Amniotic stem cell (primary cell): Measurements from ENCODE around the gene HEXD.
"Not testable (repeated sequence)": the region's sequence is repeated elsewhere in the genome, so short reads cannot be mapped to it uniquely, and the experiment has no call there.

Experiments used
- DNase-seq: peaks from one replicate; lab custom pipeline; 2025; lab: John Stamatoyannopoulos, UW

HEXD gene

DNA sequence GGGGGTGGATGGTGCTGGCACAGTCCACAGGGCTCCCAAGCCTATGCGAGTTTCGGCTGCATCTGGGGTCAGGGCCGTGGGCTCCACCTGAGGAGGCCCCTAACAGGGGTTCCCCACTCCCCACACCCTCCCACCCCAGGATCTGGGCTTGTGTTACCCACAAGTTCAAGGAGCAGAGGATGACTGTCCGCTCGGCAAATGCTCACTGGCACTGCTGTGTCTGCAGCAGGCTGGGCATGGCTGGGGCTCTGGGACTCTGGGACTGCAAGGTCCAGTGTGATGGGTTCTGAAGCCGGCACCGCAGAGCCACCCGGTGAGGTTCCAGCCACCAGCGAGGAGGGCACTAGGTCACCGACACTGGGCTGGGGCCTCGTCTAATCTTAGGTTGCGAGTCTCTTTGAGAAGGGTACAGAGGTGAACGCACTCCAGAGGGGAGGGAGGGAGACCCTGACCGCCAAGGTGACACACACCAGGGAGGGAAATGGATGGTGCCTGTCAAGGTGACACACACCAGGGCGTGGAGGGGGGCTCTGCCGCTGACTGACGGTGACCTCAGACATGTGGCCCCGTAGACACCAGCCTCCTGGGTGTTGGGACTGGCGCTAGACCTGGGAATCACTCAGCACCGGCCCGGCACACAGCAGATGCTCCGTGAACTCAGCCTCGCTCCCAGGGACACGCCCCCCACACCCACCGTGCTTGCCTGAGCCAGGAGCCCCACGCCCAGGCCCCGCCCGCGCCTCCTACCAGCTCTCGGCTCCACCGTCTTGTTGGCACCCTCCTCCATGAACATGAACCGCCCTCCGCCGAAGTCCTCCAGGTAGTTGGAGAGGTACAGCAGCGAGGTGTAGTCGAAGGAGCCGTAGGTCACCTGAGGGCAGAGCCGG, 20.5 kb upstream of the HEXD start:
- no peak for DNase-seq

DNA sequence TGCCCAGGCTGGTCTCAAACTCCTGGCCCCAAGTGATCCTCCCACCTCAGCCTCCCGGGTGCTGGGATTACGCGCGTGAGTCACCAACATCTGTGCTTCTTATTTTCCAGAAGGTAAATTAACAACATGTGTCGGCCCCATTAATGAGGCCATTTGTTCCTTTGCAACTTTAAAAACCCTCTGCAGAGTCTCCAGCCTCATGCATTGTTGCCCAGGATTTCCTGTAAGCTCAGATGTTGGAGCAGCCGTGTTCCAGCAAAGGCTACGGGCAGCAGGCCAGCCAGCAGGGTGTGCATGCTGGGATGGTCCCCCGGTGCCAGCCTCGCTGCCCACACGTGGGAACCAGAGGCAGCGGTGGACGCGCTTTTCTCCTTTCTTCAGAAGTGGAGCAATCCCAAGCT, 19.1 kb upstream of the HEXD start:
- peak; percentile 13 for DNase-seq

DNA sequence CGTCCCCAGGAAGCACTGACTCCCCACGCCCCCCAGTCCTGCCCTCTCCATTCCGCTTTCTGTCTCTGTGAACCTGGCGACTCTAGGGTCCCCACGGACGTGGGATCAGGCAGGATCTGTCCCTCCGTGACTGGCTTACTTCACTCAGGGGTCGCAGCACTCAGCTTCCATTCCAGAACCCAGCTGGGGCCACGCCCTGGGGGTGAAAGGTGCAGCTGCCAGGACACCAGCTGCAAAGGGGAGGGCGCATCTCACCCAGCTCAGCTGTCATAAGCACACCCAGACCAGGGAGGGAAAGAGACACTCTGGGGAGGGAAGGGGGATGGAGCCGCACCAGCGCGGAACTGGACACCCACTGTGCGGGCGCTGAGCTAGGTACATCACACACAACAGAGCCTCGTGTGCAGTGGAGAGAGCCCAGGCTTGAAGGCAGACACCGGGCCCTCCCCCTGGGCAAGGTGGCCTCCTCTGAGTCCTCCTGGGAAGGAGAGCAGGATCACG, 18.5 kb upstream of the HEXD start:
- no peak for DNase-seq

DNA sequence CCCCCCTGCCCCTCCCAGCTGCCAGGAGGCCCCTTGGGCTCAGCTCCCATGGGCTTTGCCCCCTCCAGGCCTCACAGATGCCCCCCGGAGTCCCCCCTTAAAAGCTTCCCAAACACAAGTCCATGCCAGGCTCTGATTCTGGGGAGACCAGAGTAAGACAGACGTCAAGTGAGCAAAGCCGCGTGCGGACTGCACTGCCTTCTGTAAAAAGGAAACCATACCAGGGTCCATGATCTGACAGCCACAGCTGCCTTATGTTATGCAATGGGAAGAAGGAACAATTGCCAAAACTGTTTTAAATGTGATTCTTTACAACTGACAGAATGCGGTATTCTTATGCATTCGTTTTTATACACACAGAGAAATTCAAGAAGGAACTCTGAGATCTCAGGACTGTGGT, 17.9 kb upstream of the HEXD start:
- no peak for DNase-seq

DNA sequence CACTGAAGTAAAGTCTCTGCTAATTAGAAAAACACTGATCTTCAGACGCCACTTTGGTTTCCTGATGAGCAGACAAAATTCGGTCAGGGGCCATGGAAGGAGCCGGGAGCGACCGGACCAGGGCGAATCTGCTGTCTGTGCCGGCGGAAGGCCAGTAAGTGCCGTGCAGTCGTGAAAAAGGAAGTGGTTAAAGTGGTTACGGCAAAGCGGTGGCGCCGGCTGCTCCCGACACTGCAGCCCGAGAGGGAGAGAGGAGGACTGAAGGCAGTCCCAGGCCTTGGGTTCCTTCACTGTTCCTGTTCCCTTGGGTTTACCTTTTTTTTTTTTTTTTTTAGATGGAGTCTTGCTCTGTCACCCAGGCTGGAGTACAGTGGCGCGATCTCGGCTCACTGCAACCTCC, 17.3 kb upstream of the HEXD start:
- no peak for DNase-seq

DNA sequence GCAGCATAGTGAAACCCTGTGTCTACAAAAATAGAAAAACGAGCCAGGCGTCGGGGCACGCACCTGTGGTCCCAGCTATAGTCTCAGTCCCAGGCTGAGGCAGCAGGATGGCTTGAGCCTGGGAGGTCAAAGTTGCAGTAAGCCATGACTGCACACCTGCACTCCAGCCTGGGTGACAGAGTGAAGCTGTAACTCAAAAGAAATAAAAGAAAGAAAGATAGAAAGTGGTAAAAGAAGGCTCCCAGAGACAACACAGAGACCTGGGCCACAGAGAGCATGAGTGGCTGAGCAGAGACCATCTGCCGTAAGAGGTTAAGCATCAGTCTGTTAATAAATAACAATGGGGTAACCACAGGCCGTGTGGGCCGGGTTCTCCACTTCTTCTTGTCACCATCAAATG, 15.3 kb upstream of the HEXD start:
- no peak for DNase-seq

DNA sequence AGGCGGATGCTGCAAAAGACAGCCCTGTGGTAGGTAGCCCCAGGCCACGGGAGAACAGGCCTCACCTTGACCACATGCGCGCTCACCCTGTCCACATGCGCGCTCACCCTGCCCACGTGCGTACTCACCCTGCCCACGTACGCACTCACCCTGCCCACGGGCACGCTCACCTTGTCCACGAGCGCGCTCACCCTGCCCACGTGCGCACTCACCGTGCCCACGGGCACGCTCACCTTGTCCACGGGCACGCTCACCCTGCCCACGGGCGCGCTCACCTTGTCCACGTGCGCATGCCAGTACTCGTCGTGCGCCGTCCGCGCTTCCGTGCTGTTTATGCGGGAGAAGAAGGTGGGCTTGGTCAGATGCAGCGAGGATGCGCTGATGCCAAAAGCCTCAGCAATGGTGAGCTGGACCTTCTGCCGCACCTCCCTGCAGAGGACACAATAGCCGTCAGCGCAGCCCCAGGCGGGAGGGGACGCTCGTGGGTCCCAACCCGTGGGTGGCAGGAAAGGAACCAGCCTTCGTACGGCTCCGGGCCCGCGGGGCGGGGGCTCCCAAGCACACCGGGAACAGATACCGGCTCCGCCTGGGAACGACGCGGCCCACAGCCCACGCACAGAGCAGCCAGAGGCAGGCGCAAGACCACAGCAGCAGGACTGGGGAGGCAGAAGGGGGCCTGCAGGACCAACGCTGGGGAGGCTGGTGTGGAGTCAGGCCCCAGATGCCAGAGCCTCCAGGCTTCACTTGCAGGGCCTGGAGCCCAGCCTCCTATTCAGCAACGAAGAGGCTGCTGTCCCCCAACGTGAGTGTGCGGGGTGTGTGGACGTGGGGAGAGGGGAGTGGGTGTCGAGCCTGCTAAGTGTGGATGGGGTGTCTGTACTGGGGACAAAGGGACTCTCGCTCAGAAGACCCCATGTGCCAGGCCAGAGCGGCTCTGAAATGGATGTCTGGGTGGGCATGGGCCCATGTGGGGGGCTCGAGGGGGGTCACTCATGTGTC, 14.2 kb upstream of the HEXD start:
- no peak for DNase-seq

DNA sequence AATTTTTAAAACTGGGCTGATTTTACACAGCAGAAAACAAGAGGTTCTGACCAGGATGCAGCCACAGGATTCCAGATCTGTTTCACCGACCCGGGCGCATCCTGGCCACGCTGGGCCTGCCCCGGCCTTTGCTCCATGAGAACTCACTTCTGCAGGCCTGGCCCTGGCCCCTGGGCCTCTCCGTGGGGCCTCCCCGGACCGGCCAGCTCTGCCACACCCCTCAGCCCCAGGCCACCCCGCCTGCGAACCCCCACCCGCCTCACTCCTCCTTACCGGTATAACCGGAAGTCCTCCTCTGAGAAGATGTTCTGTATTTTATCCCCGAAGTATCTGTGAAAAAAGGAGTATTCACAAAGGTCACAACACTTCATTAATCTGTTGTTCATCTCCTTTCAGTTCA, 13.1 kb upstream of the HEXD start:
- no peak for DNase-seq

DNA sequence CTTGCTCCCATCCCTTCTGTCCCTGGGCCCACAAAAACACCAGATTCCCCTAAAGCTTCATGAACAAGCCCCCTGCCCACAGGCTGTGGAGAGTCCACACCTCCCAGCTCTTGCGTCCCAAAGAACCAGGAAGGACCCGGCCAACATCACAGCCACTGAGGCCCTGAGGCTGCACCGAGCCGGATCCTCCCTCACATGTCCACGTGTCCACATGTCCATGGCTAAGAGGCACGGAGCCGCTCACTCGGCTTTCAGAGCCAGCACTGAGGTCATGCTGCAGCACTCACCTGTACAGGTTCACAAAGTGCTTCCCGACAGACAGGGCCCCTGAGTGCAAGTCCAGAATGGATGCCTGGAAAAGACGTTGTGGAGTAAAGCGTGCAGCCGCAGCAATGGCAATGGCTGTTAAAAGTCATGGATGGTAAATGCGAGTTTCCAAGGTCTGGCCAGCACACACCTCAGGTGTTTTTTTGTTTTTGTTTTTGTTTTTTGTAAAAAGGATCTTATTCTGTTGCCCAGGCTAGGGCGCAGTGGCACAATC, 11.9 kb upstream of the HEXD start:
- DNase-seq = no peak

DNA sequence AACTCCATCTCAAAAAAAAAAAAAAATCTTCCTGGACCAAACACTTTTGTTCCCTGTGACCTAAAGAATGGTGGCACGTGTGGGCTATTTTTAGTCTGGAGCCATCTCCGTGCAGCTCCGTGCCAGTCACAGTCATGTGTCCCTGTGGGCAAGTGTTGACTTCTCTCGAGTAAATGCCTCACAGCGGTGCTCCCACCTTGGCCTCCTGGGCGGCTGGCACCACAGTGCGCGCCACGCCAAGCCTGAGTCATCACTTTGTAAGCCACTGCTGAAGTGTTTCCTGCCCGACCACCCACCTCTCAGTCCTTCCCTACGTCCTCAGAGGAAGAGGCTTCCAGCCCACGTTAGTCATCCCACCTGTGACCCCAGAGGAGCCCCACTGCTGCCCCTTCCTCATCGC, 10.9 kb upstream of the HEXD start:
- DNase-seq = no peak

DNA sequence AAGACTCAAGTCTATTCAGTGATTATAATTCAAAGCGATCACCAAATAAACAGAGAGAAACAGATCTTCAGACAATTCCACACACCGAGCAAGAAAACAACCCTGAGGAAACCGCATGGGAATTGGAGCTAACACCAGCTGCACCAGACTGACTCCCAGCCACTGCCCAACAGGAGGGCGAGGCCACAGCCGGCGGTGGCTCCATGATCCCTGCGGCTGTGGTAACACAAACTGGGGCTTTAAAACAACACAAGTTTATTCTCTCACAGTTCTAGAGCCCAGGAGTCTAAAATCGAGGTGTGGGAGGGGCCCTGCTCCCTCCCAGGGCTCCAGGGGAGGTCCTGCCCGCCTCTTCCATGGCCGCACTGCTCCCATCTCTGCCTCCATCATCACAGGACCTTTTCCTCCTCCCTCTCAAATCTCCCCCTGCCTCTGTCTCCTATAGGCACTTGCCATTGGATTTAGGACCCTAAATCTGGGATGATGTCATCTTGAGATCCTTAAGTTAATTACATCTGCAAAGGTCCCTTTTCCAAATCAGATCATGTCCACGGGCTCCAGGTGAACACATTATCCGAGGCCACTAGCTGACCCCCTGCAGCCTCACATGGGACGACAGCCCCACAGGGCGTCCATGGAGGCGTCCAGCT, 9.7 kb upstream of the HEXD start:
- DNase-seq = no peak

DNA sequence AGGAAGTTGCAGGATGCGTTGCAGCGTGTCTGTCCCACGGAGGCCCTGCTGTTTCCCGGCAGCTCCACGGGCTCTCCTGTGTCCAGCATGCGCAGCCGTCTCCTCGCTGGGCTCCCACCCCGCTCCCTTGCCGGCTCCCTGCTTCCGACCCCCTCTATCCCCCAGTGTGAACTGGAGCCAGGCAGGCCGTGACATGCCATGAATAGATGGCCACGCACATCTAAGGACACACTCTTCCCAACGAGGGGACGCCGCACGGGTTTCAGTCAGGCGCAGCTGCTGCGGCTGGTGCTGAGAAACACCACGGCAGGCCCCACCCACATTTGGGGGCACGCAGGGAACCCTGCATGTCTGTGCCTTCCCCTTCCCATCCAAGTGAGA, 9.2 kb upstream of the HEXD start:
- DNase-seq = no peak

DNA sequence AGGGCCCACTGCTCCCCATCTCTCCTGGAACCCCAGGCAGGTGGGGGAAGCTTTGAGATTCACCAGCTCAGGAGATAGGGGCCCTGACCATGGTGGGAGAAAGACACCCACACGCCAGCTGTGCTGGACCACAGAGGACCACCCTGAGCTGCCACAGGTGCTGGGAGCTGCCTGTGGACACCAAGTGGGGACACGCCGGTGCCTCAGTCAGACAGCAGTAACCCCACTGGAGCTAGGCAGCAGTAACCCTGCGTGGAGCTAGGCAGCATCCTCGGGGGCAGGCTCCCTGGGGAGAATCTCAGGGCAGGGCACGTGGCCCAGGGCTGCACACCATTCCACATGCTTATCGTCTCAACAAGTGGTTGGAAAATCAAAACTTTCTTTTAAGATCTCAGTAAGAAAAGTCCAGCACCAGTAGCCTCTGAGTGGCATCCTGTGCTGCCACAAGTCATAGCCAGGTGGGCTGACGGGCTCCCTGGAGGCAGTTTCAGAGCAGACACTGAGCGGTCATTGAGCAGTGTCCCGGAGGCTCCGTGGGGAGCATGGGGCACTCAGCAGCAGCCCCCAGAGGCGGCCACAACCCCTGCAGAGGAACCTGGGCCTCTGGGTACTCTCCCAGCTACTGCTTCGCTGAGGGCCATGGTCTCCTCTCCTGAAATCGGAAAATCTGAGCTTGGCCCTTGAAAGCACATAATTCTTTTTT, 8.0 kb upstream of the HEXD start:
- DNase-seq = no peak

DNA sequence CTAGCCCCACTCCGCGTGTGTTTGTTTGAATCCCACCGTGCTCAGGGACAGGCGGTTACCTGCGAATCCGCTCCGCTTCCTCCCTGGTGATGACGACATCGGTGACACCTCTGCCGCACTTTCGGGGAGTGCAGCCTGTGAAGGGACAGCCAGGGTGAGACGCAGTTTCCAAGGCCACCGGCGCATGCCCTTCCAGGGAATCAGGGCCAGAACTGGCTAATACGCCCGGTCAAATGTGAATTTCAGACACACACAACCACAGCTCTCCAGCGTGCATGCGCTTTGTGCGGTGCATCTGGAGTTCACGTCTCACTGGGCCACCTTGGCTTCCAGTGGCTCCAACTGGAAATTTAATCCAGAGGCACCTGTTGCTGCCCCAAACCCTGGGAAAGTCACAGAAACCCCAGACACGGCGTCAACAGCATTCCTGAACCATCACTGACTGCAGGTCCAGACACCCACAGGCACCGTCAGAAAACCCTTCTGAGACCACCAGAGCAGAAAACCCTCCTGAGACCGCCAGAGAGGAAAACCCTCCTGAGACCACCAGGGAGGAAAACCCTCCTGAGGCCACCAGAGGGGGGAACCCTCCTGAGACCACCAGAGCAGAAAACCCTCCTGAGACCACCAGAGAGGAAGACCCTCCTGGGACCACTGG, 6.6 kb upstream of the HEXD start:
- no peak for DNase-seq

DNA sequence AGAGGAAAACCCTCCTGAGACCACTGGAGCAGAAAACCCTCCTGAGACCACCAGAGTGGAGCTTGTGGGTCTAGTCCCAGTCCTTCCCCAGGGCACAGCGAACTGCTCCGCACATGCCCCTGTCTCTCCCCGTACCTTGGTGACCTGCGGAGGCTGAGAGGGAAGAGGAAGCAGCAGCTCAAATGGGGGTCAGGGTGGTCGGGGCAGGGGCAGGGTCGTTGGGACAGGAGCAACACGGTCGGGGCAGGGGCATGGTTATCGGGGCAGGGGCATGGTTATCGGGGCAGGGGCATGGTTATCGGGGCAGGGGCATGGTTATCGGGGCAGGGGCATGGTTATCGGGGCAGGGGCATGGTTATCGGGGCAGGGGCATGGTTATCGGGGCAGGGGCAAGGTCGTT, 6.1 kb upstream of the HEXD start:
- not testable (repeated sequence) for DNase-seq

DNA sequence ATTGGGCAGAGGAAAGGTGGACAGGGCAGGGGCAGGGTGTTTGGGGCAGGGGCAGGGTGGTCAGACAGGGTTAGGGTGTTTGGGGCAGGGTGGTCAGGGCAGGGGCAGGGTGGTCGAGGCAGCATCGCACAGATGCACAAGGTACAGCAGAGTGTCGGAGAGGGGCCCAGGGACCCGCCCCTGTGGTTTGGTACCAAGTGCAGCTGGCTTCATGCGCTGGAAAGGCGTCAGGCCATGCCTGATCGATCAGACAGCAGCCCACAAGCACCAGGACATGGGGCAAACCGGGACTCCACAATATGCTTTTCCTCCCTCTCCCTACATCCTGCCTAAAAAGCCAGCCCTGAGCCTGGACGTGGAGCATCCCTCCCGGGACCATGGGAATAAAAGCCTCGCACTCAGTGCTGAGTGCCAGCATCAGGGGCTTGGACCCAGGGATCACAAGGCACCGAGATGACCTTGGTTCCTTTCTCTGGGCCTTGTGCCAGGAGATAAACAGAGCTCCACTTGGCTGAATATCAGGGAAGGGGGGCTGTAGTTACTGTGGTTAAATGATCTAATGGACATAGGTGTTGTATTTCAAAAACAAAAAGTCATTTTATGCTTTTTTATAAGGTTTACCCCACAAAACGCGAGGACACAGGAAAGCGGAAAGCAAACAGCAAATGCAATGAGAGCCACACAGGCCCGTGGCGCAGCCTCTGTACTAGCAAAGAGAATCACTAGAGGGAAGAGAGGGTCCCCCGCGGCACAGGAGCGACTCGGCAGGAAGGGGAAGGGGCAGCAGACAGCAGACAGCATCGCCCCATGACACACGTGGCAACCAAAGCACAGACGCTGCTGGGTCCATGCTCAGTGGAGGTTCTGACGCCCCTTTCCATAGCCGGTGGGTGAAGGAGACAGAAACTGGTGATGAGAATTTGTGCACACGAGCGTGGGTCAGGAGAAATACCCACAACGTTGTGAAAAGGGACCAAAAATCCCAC, 5.3 kb upstream of the HEXD start:
- DNase-seq = no peak

DNA sequence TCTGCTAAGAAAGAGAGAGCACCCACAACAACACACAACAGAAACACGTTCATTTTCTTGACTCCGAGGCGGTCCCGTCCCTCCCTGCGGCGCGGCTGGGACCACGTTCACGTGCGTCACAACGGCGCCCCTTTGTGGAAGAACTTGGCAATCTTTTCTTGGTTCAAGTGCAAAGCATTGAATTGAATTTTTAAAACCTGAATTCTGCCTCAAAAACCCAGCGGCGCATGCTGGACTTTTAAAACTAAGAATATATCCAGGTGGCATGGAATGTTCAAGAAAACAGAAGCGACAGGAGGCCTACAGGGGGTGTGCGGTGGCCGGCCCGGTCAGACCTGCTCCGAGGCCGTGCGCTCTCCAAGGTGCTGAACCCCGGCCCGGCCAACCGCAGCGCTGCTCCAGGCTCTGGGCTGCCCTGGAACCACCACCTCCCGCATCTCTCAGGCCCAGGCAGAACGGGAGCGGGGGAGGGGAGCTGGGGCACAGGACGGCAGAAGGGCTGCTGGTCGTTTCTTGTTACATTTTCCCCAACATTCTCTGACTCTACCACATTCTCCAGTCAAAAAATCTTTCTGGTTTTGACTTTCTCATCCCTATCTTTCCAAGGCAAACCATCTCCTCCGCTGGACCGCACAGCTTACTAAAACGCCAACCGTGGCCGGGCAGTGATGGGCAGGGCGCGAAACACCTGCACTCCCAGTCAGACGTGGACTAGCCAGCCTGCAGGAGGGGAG, 3.4 kb upstream of the HEXD start:
- DNase-seq = peak; percentile 43

DNA sequence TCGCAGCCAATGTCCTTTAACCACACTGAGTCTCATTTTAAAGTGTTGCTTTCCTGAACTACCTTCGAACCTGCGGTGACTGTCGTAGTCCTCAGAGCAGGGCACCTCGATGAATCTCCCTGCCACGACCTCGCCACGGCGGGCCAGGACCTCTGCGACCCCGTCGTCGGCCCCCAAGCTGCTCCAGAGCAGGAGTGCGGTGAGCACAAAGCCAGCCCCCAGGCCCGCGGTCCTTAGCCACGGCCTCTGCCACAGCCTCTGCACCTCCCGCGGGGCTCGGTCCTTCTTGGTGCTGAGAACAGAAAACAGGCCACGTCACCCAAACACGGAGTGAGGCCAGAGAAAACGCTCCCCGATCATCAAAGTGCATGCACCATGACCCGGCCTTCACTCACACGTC, 2.8 kb upstream of the HEXD start:
- DNase-seq = no peak

DNA sequence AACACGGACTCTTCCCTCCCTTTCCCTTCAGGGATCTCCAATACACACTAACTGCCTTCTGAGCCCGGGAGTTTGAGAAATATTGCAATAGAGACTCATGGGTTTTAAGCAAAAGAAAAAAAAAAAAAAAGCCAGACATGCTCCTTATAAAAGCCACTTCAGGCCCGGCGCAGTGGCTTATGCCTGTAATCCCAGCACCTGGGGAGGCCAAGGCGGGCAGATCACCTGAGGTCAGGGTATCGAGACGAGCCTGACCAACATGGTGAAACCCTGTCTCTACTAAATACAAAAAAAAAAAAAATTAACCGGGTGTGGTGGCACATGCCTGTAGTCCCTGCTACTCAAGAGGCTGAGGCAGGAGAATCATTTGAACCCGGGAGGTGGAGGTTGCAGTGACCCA, 2.4 kb upstream of the HEXD start:
- DNase-seq = no peak
